KMS-11 (cell line): ENCODE results near the gene HSPA8.

Source experiments
- H2AFZ ChIP-seq: fragments of 200-600 bp; sonication (generic); 2 replicates; pipeline ENCODE4 v1.6.1; 2016; ENCODE audit warnings: antibody characterized with exemption, mixed run types, low read depth
- H3K27ac ChIP-seq: fragments of 200-600 bp; sonication (generic); 2 replicates; pipeline ENCODE4 v1.6.1; 2016; ENCODE audit warnings: mild to moderate bottlenecking, mixed run types
- H3K27me3 ChIP-seq: fragments of 200-600 bp; sonication (generic); 2 replicates; pipeline ENCODE4 v1.6.1; 2017; ENCODE audit warnings: mild to moderate bottlenecking, low read depth, mixed run types, moderate library complexity; ENCODE audit not compliant: insufficient read depth
- H3K36me3 ChIP-seq: fragments of 200-600 bp; sonication (generic); 2 replicates; pipeline ENCODE4 v1.6.1; 2017; ENCODE audit warnings: mild to moderate bottlenecking, mixed run types; ENCODE audit not compliant: insufficient read depth
- H3K4me1 ChIP-seq: fragments of 200-600 bp; sonication (generic); 2 replicates; pipeline ENCODE4 v1.6.1; 2016; ENCODE audit warnings: mild to moderate bottlenecking, low read depth, mixed run types; ENCODE audit not compliant: poor library complexity, severe bottlenecking
- H3K4me2 ChIP-seq: fragments of 200-600 bp; sonication (generic); 2 replicates; pipeline ENCODE4 v1.7.0; 2016; ENCODE audit warnings: mild to moderate bottlenecking, mixed run types
- H3K4me3 ChIP-seq: fragments of 200-600 bp; sonication (generic); IDR thresholded peaks from 2 replicates; pipeline ENCODE4 v1.6.1; 2017; ENCODE audit warnings: low read depth, low read length, mixed read lengths; ENCODE audit not compliant: insufficient read depth
- H3K79me2 ChIP-seq: fragments of 200-600 bp; sonication (generic); 2 replicates; pipeline ENCODE4 v1.6.1; 2016; ENCODE audit warnings: low read depth, mixed run types; ENCODE audit not compliant: insufficient read depth
- H3K9ac ChIP-seq: fragments of 200-600 bp; sonication (generic); 2 replicates; pipeline ENCODE4 v1.6.1; 2016; ENCODE audit warnings: mild to moderate bottlenecking, mixed run types
- H4K20me1 ChIP-seq: fragments of 200-600 bp; sonication (generic); 2 replicates; pipeline ENCODE4 v1.6.1; 2016; ENCODE audit warnings: mild to moderate bottlenecking, mixed run types; ENCODE audit not compliant: insufficient read depth
- CTCF ChIP-seq: fragments of 200-600 bp; sonication (generic); conservative IDR thresholded peaks from 2 replicates; pipeline ENCODE4 v1.6.1; 2017; ENCODE audit warnings: low read depth, mild to moderate bottlenecking, antibody characterized with exemption, low read length, moderate library complexity, mixed read lengths

HSPA8 gene

GRCh38 chr11:123076484-123076883 lies 14.5 kb upstream of the HSPA8 start:
- H3K27me3 ChIP-seq, result no peaks in the 10 kb centered on the region
- no peak overlapping the region for H3K4me3 ChIP-seq
- no peaks in the 10 kb centered on the region for H3K36me3 ChIP-seq
- no peak for TF ChIP-seq CTCF
- H3K4me2 ChIP-seq, result no peak overlapping the region
- peaks cover 5% of the 10 kb centered on the region for H3K4me1 ChIP-seq
- no peaks in the 10 kb centered on the region for H3K79me2 ChIP-seq
- H4K20me1 ChIP-seq, result no peaks in the 10 kb centered on the region
- H2AFZ ChIP-seq, result no peak overlapping the region
- H3K9ac ChIP-seq, result no peak overlapping the region
- no peak overlapping the region for H3K27ac ChIP-seq

- Histone ChIP-seq H3K79me2 (no peaks in the 10 kb centered on the region), H2AFZ (no peak overlapping the region), H3K4me3 (no peak overlapping the region), H3K4me1 (peaks cover 23% of the 10 kb centered on the region), H3K9ac (no peak overlapping the region), H4K20me1 (no peaks in the 10 kb centered on the region), H3K27me3 (no peaks in the 10 kb centered on the region), H3K4me2 (no peak overlapping the region), H3K27ac (no peak overlapping the region), H3K36me3 (no peaks in the 10 kb centered on the region)
- TF ChIP-seq CTCF, result no peak
These were observed 11.6 kb upstream of the HSPA8 start for GRCh38 chr11:123073343-123074057.

- no peak for TF ChIP-seq CTCF
- H3K36me3 ChIP-seq, result no peaks in the 10 kb centered on the region
- no peak overlapping the region for H3K4me2 ChIP-seq
- no peaks in the 10 kb centered on the region for H3K79me2 ChIP-seq
- peaks cover 30% of the 10 kb centered on the region for H3K4me1 ChIP-seq
- H4K20me1 ChIP-seq, result no peaks in the 10 kb centered on the region
- no peak overlapping the region for H3K9ac ChIP-seq
- no peaks in the 10 kb centered on the region for H3K27me3 ChIP-seq
- H3K4me3 ChIP-seq, result no peak overlapping the region
- H2AFZ ChIP-seq, result no peak overlapping the region
- H3K27ac ChIP-seq, result no peak overlapping the region
These were observed 10.8 kb upstream of the HSPA8 start for GRCh38 chr11:123072762-123073161.

GRCh38 chr11:123072332-123072761 lies 10.4 kb upstream of the HSPA8 start:
- Histone ChIP-seq H3K79me2 (no peaks in the 10 kb centered on the region), H3K4me3 (no peak overlapping the region), H3K27ac (no peak overlapping the region), H3K27me3 (no peaks in the 10 kb centered on the region), H4K20me1 (no peaks in the 10 kb centered on the region), H2AFZ (no peak overlapping the region), H3K9ac (no peak overlapping the region), H3K4me1 (peaks cover 33% of the 10 kb centered on the region), H3K36me3 (no peaks in the 10 kb centered on the region), H3K4me2 (no peak overlapping the region)
- TF ChIP-seq CTCF, result no peak
